Natural killer cell treated with Interleukin-12 subunit alpha and Interleukin-12 subunit beta and Interleukin-15 and Interleukin-18, amount 100 ng/mL, for 72 hours (primary cell): ENCODE results near the gene IL24. TPM values are rescaled to one million over a fixed set of nuclear protein-coding genes. Genes with fewer than 3 reads are reported as not detected.

Source experiments
- ATAC-seq, 2 donors: fragments of 150-1000 bp; cut with Tn5 transposase in 1 of 2; sonication (Bioruptor Pico), chemical (Tn5 transposase) in 1 of 2; 2 replicates each; pipeline ENCODE4 v1.10.0; 2021
- DNase-seq: peaks from one replicate; pipeline ENCODE4 v3.0.0; 2022; ENCODE audit warnings: low spot score
- H3K27ac Mint-ChIP-seq, 2 donors: 1 replicate in 1 of 2; 2 replicates in 1 of 2; pipeline ENCODE4 v1.8.0; 2022; ENCODE audit warnings: mixed read lengths in 2 of 2, mild to moderate bottlenecking in 1 of 2, moderate library complexity in 1 of 2
- H3K27me3 Mint-ChIP-seq, 2 donors: 1 replicate in 1 of 2; 2 replicates in 1 of 2; pipeline ENCODE4 v1.8.0; 2022; ENCODE audit warnings: mixed read lengths in 2 of 2
- H3K36me3 Mint-ChIP-seq: one replicate; pipeline ENCODE4 v1.8.0; 2022; ENCODE audit warnings: mixed read lengths
- H3K4me1 Mint-ChIP-seq, 2 donors: 1 replicate in 1 of 2; 2 replicates in 1 of 2; pipeline ENCODE4 v1.8.0; 2022; ENCODE audit warnings: low read depth in 2 of 2, mixed read lengths in 2 of 2, mild to moderate bottlenecking in 1 of 2
- H3K4me3 Mint-ChIP-seq: one replicate; pipeline ENCODE4 v1.8.0; 2022; ENCODE audit warnings: mixed read lengths
- H3K9me3 Mint-ChIP-seq: 2 replicates; pipeline ENCODE4 v1.8.0; 2022; ENCODE audit warnings: mixed read lengths
- total RNA-seq, 2 donors: library from RNA; stranded (reverse); gene quantifications; one replicate each; pipeline ENCODE4 v1.2.3, GENCODE V29; 2022

IL24 gene
- total RNA-seq, 2 donors from 2014 or later, result not detected

DNA sequence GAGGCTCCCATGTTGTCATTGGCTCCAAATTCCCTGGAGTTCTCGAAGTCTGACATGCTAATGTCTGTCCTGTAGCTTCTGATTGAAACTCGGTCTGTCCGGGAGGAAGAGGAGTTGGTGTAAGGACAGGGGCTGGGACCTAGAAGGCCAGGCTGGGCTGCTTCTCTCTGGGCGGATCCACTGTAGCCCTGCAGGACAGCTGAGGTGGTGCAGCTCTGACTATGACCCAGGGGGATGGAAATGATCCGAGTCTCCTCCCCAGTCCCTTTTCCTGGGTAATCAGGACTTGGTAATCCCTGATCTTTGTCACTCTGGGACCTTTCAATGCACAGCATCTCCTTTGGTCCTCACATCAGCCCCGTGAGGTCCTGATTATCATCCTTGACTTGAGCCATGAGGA lies 34.5 kb downstream of the IL24 start:
- Mint-ChIP-seq H3K36me3 (no peaks in the 10 kb centered on the region), H3K4me1 (peaks cover 19 to 22% of the 10 kb centered on the region in 2 donors), H3K27me3 (no peaks in the 10 kb centered on the region), H3K4me3 (peak overlapping the region; percentile 57), H3K9me3 (no peaks in the 10 kb centered on the region), H3K27ac (peak overlapping the region; percentile 84 to 93)
- ATAC-seq (no peak), DNase-seq (no peak)

DNA sequence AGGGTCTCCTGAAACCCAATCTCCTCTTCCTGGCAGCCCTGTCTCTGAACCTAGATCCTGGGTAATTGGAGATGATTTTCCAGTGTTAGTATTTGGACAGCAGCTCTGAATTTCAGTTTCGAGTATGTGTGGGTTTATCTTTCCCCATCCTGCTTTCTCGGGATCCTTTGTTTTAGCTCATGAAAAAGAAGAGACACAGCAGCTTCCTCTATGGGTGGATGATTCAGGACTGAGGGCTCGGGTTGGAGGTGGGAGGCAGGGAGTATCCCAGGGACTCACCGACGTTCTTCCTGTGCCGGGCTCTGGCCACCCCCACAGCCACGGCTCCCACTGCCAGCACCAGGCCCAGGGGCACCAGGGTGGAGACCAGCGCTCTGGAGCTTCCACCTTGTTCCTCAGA lies 34.9 kb downstream of the IL24 start:
- Mint-ChIP-seq H3K4me1 (peaks cover 19 to 22% of the 10 kb centered on the region in 2 donors), H3K9me3 (no peaks in the 10 kb centered on the region), H3K27me3 (no peaks in the 10 kb centered on the region), H3K27ac (peak overlapping the region in 1 of 2 donors; percentile 93), H3K36me3 (no peaks in the 10 kb centered on the region), H3K4me3 (no peak overlapping the region)
- no peak for ATAC-seq
- no peak for DNase-seq

- peaks cover 19 to 22% of the 10 kb centered on the region in 2 donors for H3K4me1 Mint-ChIP-seq
- H3K4me3 Mint-ChIP-seq, result no peak overlapping the region
- DNase-seq (peak; percentile 78), ATAC-seq (peak in 1 of 2 donors; percentile 70)
- H3K9me3 Mint-ChIP-seq, result no peaks in the 10 kb centered on the region
- H3K36me3 Mint-ChIP-seq, result no peaks in the 10 kb centered on the region
- peak overlapping the region in 1 of 2 donors; percentile 60 for H3K27ac Mint-ChIP-seq
- no peaks in the 10 kb centered on the region for H3K27me3 Mint-ChIP-seq
These were observed 36.2 kb downstream of the IL24 start for GRCh38 chr1:206933333-206933945.

GRCh38 chr1:206935491-206936067 lies 38.3 kb downstream of the IL24 start:
- H3K4me1 Mint-ChIP-seq, result peaks cover 8 to 10% of the 10 kb centered on the region in 2 donors
- H3K27me3 Mint-ChIP-seq, result no peaks in the 10 kb centered on the region
- peak; percentile 58 to 74 for ATAC-seq
- H3K36me3 Mint-ChIP-seq, result no peaks in the 10 kb centered on the region
- H3K27ac Mint-ChIP-seq, result no peak overlapping the region
- DNase-seq, result no peak
- no peak overlapping the region for H3K4me3 Mint-ChIP-seq
- H3K9me3 Mint-ChIP-seq, result no peaks in the 10 kb centered on the region

DNA sequence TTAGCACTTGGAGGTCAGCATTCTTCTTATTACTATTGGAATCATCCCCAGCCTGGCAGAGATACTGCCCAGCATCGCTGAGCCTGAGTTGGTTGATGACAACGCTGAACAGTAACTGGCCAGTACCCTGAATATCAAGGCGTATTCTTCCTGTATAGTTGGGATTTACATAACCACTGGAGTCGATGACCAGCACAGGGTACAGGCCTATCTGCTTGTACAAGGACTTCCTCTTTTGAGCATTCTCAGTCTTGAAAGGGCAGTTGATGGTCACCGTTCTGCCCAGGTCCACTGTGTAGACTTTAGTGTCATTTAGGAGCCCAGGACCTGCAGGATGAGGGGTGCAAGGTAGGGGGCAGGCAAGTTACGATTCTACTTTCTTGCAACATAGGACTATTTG lies 40.2 kb downstream of the IL24 start:
- Mint-ChIP-seq H3K9me3 (no peaks in the 10 kb centered on the region), H3K27ac (no peak overlapping the region), H3K27me3 (no peaks in the 10 kb centered on the region), H3K36me3 (no peaks in the 10 kb centered on the region), H3K4me3 (no peak overlapping the region), H3K4me1 (no peaks in the 10 kb centered on the region)
- ATAC-seq (no peak), DNase-seq (no peak)

- ATAC-seq (no peak), DNase-seq (no peak)
- H3K27ac Mint-ChIP-seq, result no peak overlapping the region
- H3K9me3 Mint-ChIP-seq, result no peaks in the 10 kb centered on the region
- no peaks in the 10 kb centered on the region for H3K27me3 Mint-ChIP-seq
- no peaks in the 10 kb centered on the region for H3K36me3 Mint-ChIP-seq
- H3K4me1 Mint-ChIP-seq, result peaks cover 4 to 5% of the 10 kb centered on the region in 2 donors
- H3K4me3 Mint-ChIP-seq, result no peak overlapping the region
These were observed 41.9 kb downstream of the IL24 start for GRCh38 chr1:206939131-206939530.

- Mint-ChIP-seq H3K4me3 (no peak overlapping the region), H3K36me3 (no peaks in the 10 kb centered on the region), H3K27ac (no peak overlapping the region), H3K9me3 (no peaks in the 10 kb centered on the region), H3K27me3 (no peaks in the 10 kb centered on the region), H3K4me1 (peaks cover 11 to 12% of the 10 kb centered on the region in 2 donors)
- ATAC-seq (no peak), DNase-seq (no peak)
These were observed 42.8 kb downstream of the IL24 start for GRCh38 chr1:206939841-206940587.

GRCh38 chr1:206940588-206940936 lies 43.3 kb downstream of the IL24 start:
- H3K36me3 Mint-ChIP-seq, result no peaks in the 10 kb centered on the region
- DNase-seq, result no peak
- no peaks in the 10 kb centered on the region for H3K9me3 Mint-ChIP-seq
- no peaks in the 10 kb centered on the region for H3K27me3 Mint-ChIP-seq
- H3K4me1 Mint-ChIP-seq, result peaks cover 14 to 15% of the 10 kb centered on the region in 2 donors
- H3K4me3 Mint-ChIP-seq, result no peak overlapping the region
- no peak for ATAC-seq
- no peak overlapping the region for H3K27ac Mint-ChIP-seq

GRCh38 chr1:206941766-206942418 lies 44.6 kb downstream of the IL24 start:
- no peaks in the 10 kb centered on the region for H3K36me3 Mint-ChIP-seq

DNA sequence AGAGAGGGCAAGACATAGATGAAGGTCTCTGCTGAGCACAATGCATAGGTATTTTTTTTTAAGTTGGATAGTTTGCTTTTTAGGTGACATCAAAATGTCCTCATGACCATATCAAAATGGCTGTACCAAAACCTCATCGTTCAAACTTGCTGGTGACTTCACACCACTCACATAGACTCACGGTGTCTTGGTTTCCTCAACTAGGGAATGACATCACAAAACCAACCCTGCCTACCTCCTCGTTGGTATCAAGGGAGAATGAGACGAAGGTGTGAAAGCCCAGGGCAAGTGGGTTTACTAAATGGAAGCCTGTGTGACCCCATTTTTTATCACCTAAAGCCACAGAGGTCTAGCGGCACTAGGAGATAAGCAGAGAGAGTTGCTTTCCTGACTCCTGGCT lies 47.5 kb downstream of the IL24 start:
- ATAC-seq (peak; percentile 36 to 48), DNase-seq (no peak)
- Mint-ChIP-seq H3K4me1 (peaks cover 29 to 35% of the 10 kb centered on the region in 2 donors), H3K4me3 (no peak overlapping the region), H3K9me3 (no peaks in the 10 kb centered on the region), H3K27ac (no peak overlapping the region), H3K27me3 (peaks cover 0 to 4% of the 10 kb centered on the region in 2 donors), H3K36me3 (no peaks in the 10 kb centered on the region)

More at GRCh38 chr1:206941766-206942418, 44.6 kb downstream of the IL24 start:
- Mint-ChIP-seq H3K9me3 (no peaks in the 10 kb centered on the region), H3K27ac (no peak overlapping the region), H3K4me1 (peaks cover 22 to 23% of the 10 kb centered on the region in 2 donors), H3K27me3 (peaks cover 0 to 2% of the 10 kb centered on the region in 2 donors), H3K4me3 (no peak overlapping the region)
- DNase-seq, result no peak
- ATAC-seq, result no peak

- ATAC-seq (no peak), DNase-seq (no peak)
- peaks cover 29 to 35% of the 10 kb centered on the region in 2 donors for H3K4me1 Mint-ChIP-seq
- no peak overlapping the region for H3K4me3 Mint-ChIP-seq
- H3K9me3 Mint-ChIP-seq, result no peaks in the 10 kb centered on the region
- no peaks in the 10 kb centered on the region for H3K36me3 Mint-ChIP-seq
- H3K27me3 Mint-ChIP-seq, result peaks cover 0 to 6% of the 10 kb centered on the region in 2 donors
- H3K27ac Mint-ChIP-seq, result no peak overlapping the region
These were observed 48.5 kb downstream of the IL24 start for GRCh38 chr1:206945779-206946178.

GRCh38 chr1:206946261-206946660 lies 49.0 kb downstream of the IL24 start, which contains the start of gene PIGR:
TSS of gene PIGR (minus strand) at chr1:206946466. CDS start at chr1:206940531, 5,935 bp downstream.
- H3K27me3 Mint-ChIP-seq, result peaks cover 0 to 6% of the 10 kb centered on the region in 2 donors
- H3K4me1 Mint-ChIP-seq, result peaks cover 29 to 35% of the 10 kb centered on the region in 2 donors
- ATAC-seq (no peak), DNase-seq (no peak)
- no peak within 1 kb of the TSS for H3K4me3 Mint-ChIP-seq
- no peak within 1 kb of the TSS for H3K27ac Mint-ChIP-seq
- no peaks in the 10 kb centered on the region for H3K9me3 Mint-ChIP-seq
- H3K36me3 Mint-ChIP-seq, result no peaks in the 10 kb centered on the region

DNA sequence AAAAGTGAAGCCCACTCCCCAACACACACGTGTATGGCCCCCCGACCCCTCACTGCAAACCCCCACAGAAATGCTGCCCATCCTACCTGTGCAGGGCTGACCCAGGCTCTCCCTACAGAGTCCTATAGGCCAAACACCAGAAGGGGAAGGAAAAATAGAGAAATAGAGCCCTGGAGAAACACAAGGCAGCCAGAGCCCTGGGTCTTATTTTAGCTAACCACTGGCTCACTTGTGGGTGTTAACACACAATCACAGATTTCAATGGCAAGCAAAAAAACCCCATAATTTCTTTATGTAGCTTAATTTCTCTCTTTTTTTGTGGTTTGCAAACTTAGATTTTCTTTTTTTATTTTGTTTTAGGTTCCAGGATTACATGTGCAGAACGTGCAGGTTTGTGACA lies 50.0 kb downstream of the IL24 start:
- ATAC-seq, result no peak
- DNase-seq, result no peak
- H3K4me1 Mint-ChIP-seq, result peaks cover 29 to 35% of the 10 kb centered on the region in 2 donors
- H3K4me3 Mint-ChIP-seq, result no peak overlapping the region
- H3K36me3 Mint-ChIP-seq, result no peaks in the 10 kb centered on the region
- no peak overlapping the region for H3K27ac Mint-ChIP-seq
- H3K27me3 Mint-ChIP-seq, result peaks cover 0 to 6% of the 10 kb centered on the region in 2 donors
- H3K9me3 Mint-ChIP-seq, result no peaks in the 10 kb centered on the region

GRCh38 chr1:206949208-206949607 lies 52.0 kb downstream of the IL24 start:
- Mint-ChIP-seq H3K27me3 (peaks cover 0 to 9% of the 10 kb centered on the region in 2 donors), H3K27ac (no peak overlapping the region), H3K4me1 (peaks cover 25 to 29% of the 10 kb centered on the region in 2 donors), H3K4me3 (no peak overlapping the region), H3K9me3 (no peaks in the 10 kb centered on the region), H3K36me3 (no peaks in the 10 kb centered on the region)
- no peak for ATAC-seq
- DNase-seq, result no peak
